Heart right ventricle (tissue), 16 donors: ENCODE measurements around the gene GFOD1. TPM values are rescaled to one million over a fixed set of nuclear protein-coding genes. Genes with fewer than 3 reads are reported as not detected.
"Not testable (repeated sequence)": the region's sequence is repeated elsewhere in the genome, so short reads cannot be mapped to it uniquely, and the experiment has no call there.

Experiments used
- ATAC-seq, 8 donors: fragments of 200-7000 bp; cut with Tn5 transposase; one replicate each; pipeline ENCODE4 v1.9.1; 2020; ENCODE audit warnings: mild to moderate bottlenecking in 8 of 8, moderate library complexity in 8 of 8, moderate number of reproducible peaks in 1 of 8
- DNase-seq, 2 donors: peaks; one replicate each; pipeline ENCODE4 v3.0.0-alpha.2; 2020
- H3K27ac ChIP-seq, 10 donors: fragments of 200-600 bp; sonication (generic) in 2 of 10; one replicate each; pipeline versions ENCODE4 v1.5.0 to v1.8.0; 2020 to 2022; ENCODE audit warnings: mild to moderate bottlenecking in 3 of 10
- H3K27me3 ChIP-seq, 7 donors: fragments of 200-600 bp; one replicate each; pipeline ENCODE4 v1.8.0; 2021 to 2022; ENCODE audit warnings: mild to moderate bottlenecking in 2 of 7
- H3K36me3 ChIP-seq, 9 donors: fragments of 200-600 bp; sonication (generic) in 1 of 9; one replicate each; pipeline versions ENCODE4 v1.5.0 to v1.8.0; 2020 to 2022; ENCODE audit warnings: mild to moderate bottlenecking in 2 of 9
- H3K4me1 ChIP-seq, 9 donors: fragments of 200-600 bp; sonication (generic) in 1 of 9; one replicate each; pipeline versions ENCODE4 v1.5.0 to v1.8.0; 2020 to 2022; ENCODE audit warnings: mild to moderate bottlenecking in 4 of 9
- H3K4me3 ChIP-seq, 10 donors: fragments of 200-600 bp; sonication (generic) in 2 of 10; one replicate each; pipeline versions ENCODE4 v1.5.0 to v1.8.0; 2020 to 2022; ENCODE audit warnings: mild to moderate bottlenecking in 7 of 10, moderate library complexity in 2 of 10
- H3K9me3 ChIP-seq, 11 donors: fragments of 200-600 bp in 10 of 11; sonication (generic) in 2 of 11; one replicate each; pipeline versions ENCODE4 v1.5.0 to v1.8.0; 2013 to 2022; ENCODE audit warnings: mild to moderate bottlenecking in 2 of 11, control low read depth in 1 of 11, moderate library complexity in 1 of 11
- WGBS, 2 donors: extraction: QIAGEN DNeasy Blood & Tissue Kit; methylation state at CpG; one replicate each; pipeline ENCODE4 v1.1.7; 2013; ENCODE audit warnings: inconsistent platforms in 1 of 2; 5-methylcytosine and 5-hydroxymethylcytosine counted together
- intact Hi-C, 10 donors: fragments of 100-400 bp; cut with DNase I; formaldehyde crosslinking; loops; one replicate each; pipeline versions ENCODE4 v1.11.1 to v1.14.2; 2022
- polyA plus RNA-seq, 2 donors: library from polyadenylated mRNA; stranded (reverse); fragments of 200-250 nt; gene quantifications; one replicate each; pipeline ENCODE4 v1.2.3, GENCODE V29; 2013
- total RNA-seq, 10 donors: library from RNA; stranded (reverse); fragmentation: NEBNext Ultra II Directional in 3 of 10; extraction: Animal tissue kit (Norgen Biotek cat#: 25700) in 3 of 10; gene quantifications; one replicate each; pipeline versions ENCODE4 v1.2.1 to v1.2.4, GENCODE V29; 2021 to 2023
- TF ChIP-seq, protein P1 (sequence below), 9 donors: fragments of 200-600 bp; sonication (generic) in 2 of 9; IDR thresholded peaks; one replicate each; pipeline versions ENCODE4 v1.5.0 to v1.8.0; 2021 to 2022; ENCODE audit warnings: antibody characterized with exemption in 9 of 9, mild to moderate bottlenecking in 5 of 9, moderate library complexity in 1 of 9
- donor health status: Arrhythmogenic right ventricular cardiomyopathy.
- donor health status: ischemic (EF 13 %, LVEDD 7.1; RV severe dilation, severe dysfunction).
- donor health status: healthy with polysubstance abuse.
- donor health status: DM: no; HTN: yes; CAD: no.
- donor health status: DM: no; HTN: no; CAD: no.
- donor health status: ischemic (EF 25% LVEDD 6.9; RV normal size, moderate dysfunction).
- donor health status: ischemic (EF 25% LVEDD 5.7; RV mildly dilated, moderate dysfunction).
- donor health status: healthy.
- donor health status: DM: yes; HTN: yes; CAD: no.
- donor health status: Ischemic cardiomyopathy.
- donor health status: ischemic (EF 35%, LVEDD 5.7; RV mildly dilated, moderate dysfunction).
- donor health status: nonischemic (EF 11% LVEDD 7.7; RV severe dilation, severe dysfunction).
- donor health status: DM: yes; HTN: yes; CAD: no.
- donor health status: PGD.
- donor health status: ischemic (EF 29% LVEDD 5.4; RV normal size, mild dysfunction).
- donor health status: nonischemic (EF 23%, LVEDD 6.1; RV moderate dilation, normal function).

The GFOD1 gene
- total and polyA plus RNA-seq, 12 donors: 13.8 to 96.5 (median 37.0) TPM

DNA sequence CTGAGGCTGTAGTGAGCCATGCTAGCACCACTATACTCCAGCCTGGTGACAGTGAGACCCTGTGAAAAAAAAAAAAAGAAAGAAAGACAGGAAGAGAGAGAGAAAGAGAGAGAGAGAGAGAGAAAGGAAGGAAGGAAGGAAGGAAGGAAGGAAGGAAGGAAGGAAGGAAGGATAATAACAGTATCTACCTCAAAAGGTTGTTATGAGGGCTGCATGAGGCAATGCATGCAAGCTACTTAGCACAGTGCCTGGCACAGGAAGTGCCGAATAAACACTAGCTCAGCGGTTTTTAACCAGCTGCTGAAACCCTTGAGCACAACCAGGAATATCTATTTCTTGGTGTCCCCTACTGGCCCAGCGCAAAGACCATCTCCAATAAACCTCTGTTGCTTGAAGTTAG lies 96.7 kb downstream of the GFOD1 start:
- Histone ChIP-seq H3K4me1 (peaks cover 0 to 25% (median 14%) of the 10 kb centered on the region in 9 donors), H3K4me3 (no peak overlapping the region), H3K36me3 (no peaks in the 10 kb centered on the region), H3K9me3 (peaks cover 0 to 11% (median 0%) of the 10 kb centered on the region in 11 donors), H3K27me3 (no peaks in the 10 kb centered on the region), H3K27ac (peak overlapping the region in 1 of 10 donors; percentile 21)
- no peak for ATAC-seq
- 74 to 87% methylated on average over 3 of the region's 3 CpGs for WGBS, 2 donors
- TF ChIP-seq, protein P1, sequence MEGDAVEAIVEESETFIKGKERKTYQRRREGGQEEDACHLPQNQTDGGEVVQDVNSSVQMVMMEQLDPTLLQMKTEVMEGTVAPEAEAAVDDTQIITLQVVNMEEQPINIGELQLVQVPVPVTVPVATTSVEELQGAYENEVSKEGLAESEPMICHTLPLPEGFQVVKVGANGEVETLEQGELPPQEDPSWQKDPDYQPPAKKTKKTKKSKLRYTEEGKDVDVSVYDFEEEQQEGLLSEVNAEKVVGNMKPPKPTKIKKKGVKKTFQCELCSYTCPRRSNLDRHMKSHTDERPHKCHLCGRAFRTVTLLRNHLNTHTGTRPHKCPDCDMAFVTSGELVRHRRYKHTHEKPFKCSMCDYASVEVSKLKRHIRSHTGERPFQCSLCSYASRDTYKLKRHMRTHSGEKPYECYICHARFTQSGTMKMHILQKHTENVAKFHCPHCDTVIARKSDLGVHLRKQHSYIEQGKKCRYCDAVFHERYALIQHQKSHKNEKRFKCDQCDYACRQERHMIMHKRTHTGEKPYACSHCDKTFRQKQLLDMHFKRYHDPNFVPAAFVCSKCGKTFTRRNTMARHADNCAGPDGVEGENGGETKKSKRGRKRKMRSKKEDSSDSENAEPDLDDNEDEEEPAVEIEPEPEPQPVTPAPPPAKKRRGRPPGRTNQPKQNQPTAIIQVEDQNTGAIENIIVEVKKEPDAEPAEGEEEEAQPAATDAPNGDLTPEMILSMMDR (IDR thresholded peaks at IDR 0.05): no peak
- DNase-seq: no peak
- intact Hi-C loops: loop anchor here in 1 of 10 donors (5.0 kb wide), 1 partner anchor 48 kb away; no protein-coding TSS in a partner anchor

DNA sequence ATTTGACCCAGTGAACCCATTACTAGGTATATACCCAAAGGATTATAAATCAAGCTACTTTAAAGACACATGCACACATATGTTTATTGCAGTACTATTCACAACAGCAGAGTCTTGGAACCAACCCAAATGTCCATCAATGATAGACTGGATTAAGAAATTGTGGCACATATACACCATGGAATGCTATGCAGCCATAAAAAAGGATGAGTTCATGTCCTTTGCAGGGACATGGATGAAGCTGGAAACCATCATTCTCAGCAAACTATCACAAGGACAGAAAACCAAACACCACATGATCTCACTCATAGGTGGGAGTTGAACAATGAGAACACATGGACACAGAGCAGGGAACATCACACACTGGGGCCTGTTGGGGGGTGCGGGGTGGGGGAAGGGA lies 98.2 kb downstream of the GFOD1 start:
- H3K4me3 ChIP-seq, ATAC-seq, H3K27ac ChIP-seq, H3K36me3 ChIP-seq, H3K27me3 ChIP-seq, intact Hi-C loops, DNase-seq: not testable (repeated sequence)
- 100% methylated on average over 1 of the region's 1 CpG for WGBS, 2 donors
- peaks cover 0 to 11% (median 0%) of the 10 kb centered on the region in 11 donors for H3K9me3 ChIP-seq
- H3K4me1 ChIP-seq: peaks cover 0 to 25% (median 13%) of the 10 kb centered on the region in 9 donors

DNA sequence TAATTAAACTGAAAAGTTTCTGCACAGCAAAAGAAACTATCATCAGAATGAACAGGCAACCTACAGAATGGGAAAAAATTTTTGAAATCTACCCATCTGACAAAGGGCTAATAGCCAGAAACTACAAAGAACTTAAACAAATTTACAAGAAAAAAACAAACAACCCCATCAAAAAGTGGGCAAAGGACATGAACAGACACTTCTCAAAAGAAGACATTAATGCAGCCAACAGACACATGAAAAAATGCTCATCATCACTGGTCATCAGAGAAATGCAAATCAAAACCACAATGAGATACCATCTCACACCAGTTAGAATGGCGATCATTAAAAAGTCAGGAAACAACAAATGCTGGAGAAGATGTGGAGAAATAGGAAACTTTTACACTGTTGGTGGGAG lies 98.6 kb downstream of the GFOD1 start:
- WGBS, 2 donors: 93 to 100% methylated on average over 1 of the region's 1 CpG
- ATAC-seq: not testable (repeated sequence)
- peaks cover 0 to 11% (median 0%) of the 10 kb centered on the region in 11 donors for H3K9me3 ChIP-seq

DNA sequence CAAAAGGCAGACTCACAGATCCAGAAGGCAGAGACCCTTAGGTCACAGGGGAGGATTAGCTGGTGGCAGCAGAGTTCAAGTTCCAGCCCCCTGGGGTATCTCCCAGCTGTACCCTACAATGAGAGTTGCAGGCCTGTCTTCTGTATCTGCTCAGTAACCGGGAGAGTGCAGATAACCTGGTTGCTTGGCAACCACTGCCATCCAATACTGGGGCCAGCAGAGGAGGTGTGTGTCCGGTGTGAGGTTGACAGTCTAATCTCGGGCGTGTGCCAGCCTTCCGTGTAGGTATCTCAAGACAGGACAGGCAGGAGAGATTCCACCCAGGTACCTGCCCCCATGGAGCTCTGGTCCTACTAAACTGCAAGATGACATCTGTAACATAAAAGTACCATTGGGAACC lies 102.4 kb downstream of the GFOD1 start:
- Histone ChIP-seq H3K4me3 (no peak overlapping the region), H3K36me3 (peaks cover 0 to 6% (median 0%) of the 10 kb centered on the region in 9 donors), H3K9me3 (peaks cover 0 to 11% (median 0%) of the 10 kb centered on the region in 11 donors), H3K27ac (peak overlapping the region in 1 of 10 donors; percentile 30), H3K27me3 (no peaks in the 10 kb centered on the region), H3K4me1 (peaks cover 5 to 60% (median 26%) of the 10 kb centered on the region in 9 donors)
- 61 to 65% methylated on average over 5 of the region's 5 CpGs for WGBS, 2 donors
- DNase-seq: no peak
- intact Hi-C loops: no loop called here
- ATAC-seq: peak in 6 of 8 donors; percentile 57 to 78 (median 63)
- TF ChIP-seq, protein P1 (IDR thresholded peaks at IDR 0.05): no peak

More for the DNA sequence above, 98.6 kb downstream of the GFOD1 start:
- peaks cover 0 to 29% (median 17%) of the 10 kb centered on the region in 9 donors for H3K4me1 ChIP-seq
- DNase-seq, H3K4me3 ChIP-seq, H3K27ac ChIP-seq, H3K27me3 ChIP-seq, intact Hi-C loops, H3K36me3 ChIP-seq: not testable (repeated sequence)

DNA sequence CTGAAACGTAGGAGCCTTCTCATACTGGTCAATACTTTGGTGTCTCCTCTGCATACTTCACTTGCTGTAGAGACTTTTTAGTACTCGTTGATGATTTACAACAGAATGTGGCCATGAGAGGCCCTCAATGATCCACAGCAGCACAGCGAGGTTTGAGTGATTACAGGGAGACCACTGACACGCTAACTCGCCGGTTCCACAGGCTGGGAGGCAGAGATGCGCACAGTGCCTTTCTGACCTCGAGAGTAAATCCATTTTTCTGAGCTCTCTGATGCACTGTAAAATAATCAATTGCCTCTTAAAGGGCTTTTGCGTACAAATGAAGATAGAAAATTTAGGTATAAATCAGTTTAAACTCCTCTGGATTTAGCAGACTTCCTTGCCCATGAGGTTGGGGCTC lies 102.9 kb downstream of the GFOD1 start:
- Histone ChIP-seq H3K9me3 (peaks cover 0 to 11% (median 0%) of the 10 kb centered on the region in 11 donors), H3K27ac (peak overlapping the region in 2 of 10 donors; percentile 30 to 39), H3K36me3 (peaks cover 0 to 6% (median 0%) of the 10 kb centered on the region in 9 donors), H3K4me3 (no peak overlapping the region), H3K27me3 (no peaks in the 10 kb centered on the region), H3K4me1 (peaks cover 5 to 64% (median 26%) of the 10 kb centered on the region in 9 donors)
- TF ChIP-seq, protein P1 (IDR thresholded peaks at IDR 0.05): no peak
- ATAC-seq: no peak
- intact Hi-C loops: no loop called here
- no peak for DNase-seq
- WGBS, 2 donors: 86 to 88% methylated on average over 9 of the region's 9 CpGs
